B cell (primary cell): ENCODE results near the gene FUBP3. TPM values are rescaled to one million over a fixed set of nuclear protein-coding genes. Genes with fewer than 3 reads are reported as not detected.

Experiments
- ATAC-seq: fragments of 200-7000 bp; cut with Tn5 transposase; one replicate; pipeline ENCODE4 v1.10.0; 2021; ENCODE audit warnings: low read depth, mild to moderate bottlenecking, moderate number of reproducible peaks, moderate library complexity
- CTCF ChIA-PET: fragments of 350-600 bp; sonication (Branson Sonifier 250); formaldehyde crosslinking; loops from one replicate; lab custom pipeline; 2021; ENCODE audit warnings: antibody characterized with exemption, inconsistent platforms; lab: Charles Lee
- POLR2A ChIA-PET: fragments of 350-600 bp; sonication (Branson Sonifier 250); formaldehyde crosslinking; loops from one replicate; lab custom pipeline; 2021; ENCODE audit warnings: antibody characterized with exemption; lab: Charles Lee
- DNase-seq: peaks from one replicate; pipeline ENCODE4 v3.0.0; 2013
- H2AFZ ChIP-seq: 2 replicates; pipeline ENCODE4 v1.6.1; 2012; ENCODE audit warnings: mild to moderate bottlenecking, low read depth, low read length; ENCODE audit not compliant: insufficient read depth, poor library complexity, severe bottlenecking
- H3K27ac ChIP-seq, 2 donors: 1 replicate in 1 of 2; 2 replicates in 1 of 2; pipeline ENCODE4 v1.5.1; 2012 to 2013; ENCODE audit warnings: low read length in 2 of 2, mild to moderate bottlenecking in 2 of 2, moderate library complexity in 1 of 2
- H3K27me3 ChIP-seq, 4 experiments: fragments of 200-600 bp in 1 of 4; sonication (generic) in 1 of 4; replicated peaks in 1 of 4; 1 replicate in 2 of 4; 2 replicates in 2 of 4; pipeline versions ENCODE4 v1.6.1 to v1.7.0; 2013 to 2016; ENCODE audit warnings: low read length in 3 of 4, mild to moderate bottlenecking in 2 of 4, mixed read lengths in 1 of 4, moderate library complexity in 1 of 4; ENCODE audit not compliant: insufficient read depth in 4 of 4, control insufficient read depth in 3 of 4; ENCODE audit errors: control extremely low read depth in 1 of 4
- H3K36me3 ChIP-seq, 2 experiments: replicated peaks in 1 of 2; 1 replicate in 1 of 2; 2 replicates in 1 of 2; pipeline versions ENCODE4 v1.6.1 to v1.7.1; 2013; ENCODE audit warnings: low read length in 1 of 2; ENCODE audit not compliant: insufficient read depth in 2 of 2, control insufficient read depth in 1 of 2; ENCODE audit errors: control extremely low read depth in 1 of 2, extremely low read depth in 1 of 2
- H3K4me1 ChIP-seq, 2 donors: fragments of 200-600 bp in 1 of 2; sonication (generic) in 1 of 2; 1 replicate in 1 of 2; 2 replicates in 1 of 2; pipeline versions ENCODE4 v1.5.1 to v1.6.1; 2013 to 2017; ENCODE audit warnings: low read length in 2 of 2; ENCODE audit not compliant: control insufficient read depth in 2 of 2, insufficient read depth in 2 of 2
- H3K4me2 ChIP-seq: replicated peaks from 2 replicates; pipeline ENCODE3; 2012; ENCODE audit warnings: mild to moderate bottlenecking, low read depth, low read length; ENCODE audit not compliant: poor library complexity, severe bottlenecking
- H3K4me3 ChIP-seq, 5 experiments: fragments of 200-600 bp in 1 of 5; sonication (generic) in 1 of 5; 1 replicate in 3 of 5; 2 replicates in 2 of 5; pipeline versions ENCODE4 v1.5.1 to v1.7.0; 2011 to 2016; ENCODE audit warnings: low read length in 4 of 5, mild to moderate bottlenecking in 4 of 5, low read depth in 2 of 5, control low read depth in 1 of 5, moderate library complexity in 1 of 5; ENCODE audit not compliant: insufficient read depth in 1 of 5; ENCODE audit errors: control extremely low read depth in 1 of 5, extremely low read depth in 1 of 5
- H3K79me2 ChIP-seq: fragments of 200-600 bp; sonication (generic); one replicate; pipeline ENCODE4 v1.6.0; 2016; ENCODE audit warnings: low read length; ENCODE audit not compliant: control insufficient read depth, insufficient read depth
- H3K9ac ChIP-seq: fragments of 200-600 bp; sonication (generic); 2 replicates; pipeline ENCODE4 v1.6.1; 2017; ENCODE audit warnings: mild to moderate bottlenecking, low read length, moderate library complexity
- H3K9me3 ChIP-seq, 3 donors: one replicate each; pipeline versions ENCODE4 v1.6.1 to v1.7.1; 2013; ENCODE audit warnings: low read length in 2 of 3; ENCODE audit not compliant: control insufficient read depth in 2 of 3, insufficient read depth in 1 of 3; ENCODE audit errors: control extremely low read depth in 1 of 3
- H4K20me1 ChIP-seq: 2 replicates; pipeline ENCODE4 v1.6.0; 2012; ENCODE audit warnings: mild to moderate bottlenecking, low read length; ENCODE audit not compliant: insufficient read depth, control insufficient read depth, poor library complexity, severe bottlenecking
- H3K27ac Mint-ChIP-seq: one replicate; pipeline ENCODE4 v1.8.0; 2021; ENCODE audit warnings: mixed read lengths
- H3K27me3 Mint-ChIP-seq: one replicate; pipeline ENCODE4 v1.8.0; 2021; ENCODE audit warnings: mixed read lengths
- H3K4me1 Mint-ChIP-seq: one replicate; pipeline ENCODE4 v1.8.0; 2021; ENCODE audit warnings: mixed read lengths
- H3K4me3 Mint-ChIP-seq: one replicate; pipeline ENCODE4 v1.8.0; 2021; ENCODE audit warnings: mixed read lengths
- H3K9me3 Mint-ChIP-seq: one replicate; pipeline ENCODE4 v1.8.0; 2022; ENCODE audit warnings: mixed read lengths; ENCODE audit not compliant: insufficient read depth
- EZH2 ChIP-seq: IDR thresholded peaks from 2 replicates; pipeline ENCODE4 v1.6.1; 2012; ENCODE audit warnings: borderline replicate concordance, low read depth, mild to moderate bottlenecking, moderate library complexity, low read length; ENCODE audit not compliant: insufficient read depth, poor library complexity, severe bottlenecking
- WGBS: methylation state at CpG from one replicate; pipeline ENCODE4 v1.1.5; 2013; ENCODE audit warnings: missing lambda C conversion rate; ENCODE audit not compliant: insufficient coverage; 5-methylcytosine and 5-hydroxymethylcytosine counted together
- intact Hi-C: fragments of 100-400 bp; cut with micrococcal nuclease; formaldehyde crosslinking; loops from one replicate; pipeline ENCODE4 v1.10.0; 2022
- polyA plus RNA-seq: library from polyadenylated mRNA; depleted of rRNA; stranded (reverse); fragments of >200 nt; gene quantifications from 2 replicates; pipeline ENCODE4 v1.2.3, GENCODE V29; 2012
- total RNA-seq, 2 donors: library from RNA; stranded (reverse); fragments of 120-200 nt in 1 of 2; gene quantifications; 1 replicate in 1 of 2; 2 replicates in 1 of 2; pipeline versions ENCODE4 v1.2.3 to v1.2.4, GENCODE V29; 2013 to 2022
- TF ChIP-seq, protein P1 (sequence below): fragments of 200-600 bp; IDR thresholded peaks from one replicate; pipeline ENCODE4 v1.8.0; 2022; ENCODE audit warnings: antibody characterized with exemption, mild to moderate bottlenecking

FUBP3 gene
- total and polyA plus RNA-seq, 2 donors (not counting 1 experiment from before 2014, with no cell fraction given), result 45.7 to 79.4 TPM

DNA sequence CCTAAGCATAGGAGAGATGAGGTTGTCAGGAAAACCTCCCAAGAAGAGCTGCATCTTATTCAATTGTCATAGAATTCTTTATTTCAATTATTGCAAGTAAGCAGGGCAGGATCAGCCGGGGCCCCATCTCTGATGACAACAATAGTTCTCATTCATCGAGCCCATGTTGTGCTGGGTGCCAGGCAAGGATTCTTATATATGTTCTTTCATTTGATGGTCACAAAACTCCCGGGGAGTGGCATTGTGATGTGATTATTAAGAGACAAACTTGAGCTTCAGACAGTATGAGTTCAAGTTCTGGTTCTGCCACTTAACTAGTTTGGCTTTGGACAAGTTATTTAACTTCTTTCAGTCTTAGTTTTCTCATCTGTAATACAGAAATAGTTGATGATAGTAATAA is 8.5 kb downstream of the FUBP3 start:
- no peak overlapping the region for H3K4me2 ChIP-seq
- no peaks in the 10 kb centered on the region for H3K9me3 Mint-ChIP-seq
- ChIA-PET POLR2A (interaction anchor here (0.6 kb wide), 1 partner anchor 106 kb away, joined by 10 read pairs; the partner anchor contains the start of gene EXOSC2), CTCF (interaction anchor here (0.7 kb wide), 1 partner anchor 114 kb away, joined by 4 read pairs; no protein-coding TSS in a partner anchor)
- H2AFZ ChIP-seq, result no peak overlapping the region
- H3K27me3 ChIP-seq, result no peaks in the 10 kb centered on the region
- DNase-seq (no peak), ATAC-seq (no peak)
- intact Hi-C loops, result no loop called here
- peaks cover 76% of the 10 kb centered on the region for H4K20me1 ChIP-seq
- peaks cover 17% of the 10 kb centered on the region for H3K4me1 Mint-ChIP-seq
- no peak overlapping the region for H3K4me3 Mint-ChIP-seq
- no peak overlapping the region for H3K9ac ChIP-seq
- H3K27ac Mint-ChIP-seq, result no peak overlapping the region
- TF ChIP-seq, protein P1, sequence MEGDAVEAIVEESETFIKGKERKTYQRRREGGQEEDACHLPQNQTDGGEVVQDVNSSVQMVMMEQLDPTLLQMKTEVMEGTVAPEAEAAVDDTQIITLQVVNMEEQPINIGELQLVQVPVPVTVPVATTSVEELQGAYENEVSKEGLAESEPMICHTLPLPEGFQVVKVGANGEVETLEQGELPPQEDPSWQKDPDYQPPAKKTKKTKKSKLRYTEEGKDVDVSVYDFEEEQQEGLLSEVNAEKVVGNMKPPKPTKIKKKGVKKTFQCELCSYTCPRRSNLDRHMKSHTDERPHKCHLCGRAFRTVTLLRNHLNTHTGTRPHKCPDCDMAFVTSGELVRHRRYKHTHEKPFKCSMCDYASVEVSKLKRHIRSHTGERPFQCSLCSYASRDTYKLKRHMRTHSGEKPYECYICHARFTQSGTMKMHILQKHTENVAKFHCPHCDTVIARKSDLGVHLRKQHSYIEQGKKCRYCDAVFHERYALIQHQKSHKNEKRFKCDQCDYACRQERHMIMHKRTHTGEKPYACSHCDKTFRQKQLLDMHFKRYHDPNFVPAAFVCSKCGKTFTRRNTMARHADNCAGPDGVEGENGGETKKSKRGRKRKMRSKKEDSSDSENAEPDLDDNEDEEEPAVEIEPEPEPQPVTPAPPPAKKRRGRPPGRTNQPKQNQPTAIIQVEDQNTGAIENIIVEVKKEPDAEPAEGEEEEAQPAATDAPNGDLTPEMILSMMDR, result no peak
- no peak for TF ChIP-seq EZH2
- H3K4me1 ChIP-seq, result no peaks in the 10 kb centered on the region
- H3K4me3 ChIP-seq, result no peak overlapping the region
- no peak overlapping the region for H3K27ac ChIP-seq
- WGBS, result 90% methylated on average over 2 of the region's 3 CpGs
- H3K79me2 ChIP-seq, result peaks cover 63% of the 10 kb centered on the region
- no peaks in the 10 kb centered on the region for H3K27me3 Mint-ChIP-seq
- no peaks in the 10 kb centered on the region for H3K9me3 ChIP-seq
- peaks cover 3 to 10% of the 10 kb centered on the region in 2 experiments for H3K36me3 ChIP-seq

DNA sequence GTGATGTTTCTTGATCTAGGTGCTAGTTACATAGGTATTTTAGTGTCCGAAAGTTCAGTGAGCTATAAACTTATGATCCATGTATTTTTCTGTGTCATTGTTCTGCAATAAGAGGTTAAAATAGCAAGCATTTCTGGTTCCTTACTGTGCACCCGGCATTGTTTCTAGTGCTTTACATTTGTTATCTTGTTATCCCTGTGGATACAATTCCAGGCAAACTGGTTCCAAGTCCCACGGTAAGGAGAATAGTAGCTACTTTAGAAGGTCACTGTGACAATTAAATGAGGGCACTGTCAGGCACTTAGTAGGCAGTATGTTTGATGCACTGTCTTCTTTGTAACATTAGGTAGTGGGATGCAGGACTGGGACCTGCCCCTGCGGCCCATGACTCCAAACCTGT is 9.0 kb downstream of the FUBP3 start:
- CTCF ChIA-PET, result interaction anchor here (0.7 kb wide), 1 partner anchor 113 kb away, joined by 4 read pairs; no protein-coding TSS in a partner anchor
- Mint-ChIP-seq H3K9me3 (no peaks in the 10 kb centered on the region), H3K27ac (no peak overlapping the region), H3K4me3 (no peak overlapping the region), H3K4me1 (peaks cover 13% of the 10 kb centered on the region), H3K27me3 (no peaks in the 10 kb centered on the region)
- H3K79me2 ChIP-seq, result peaks cover 62% of the 10 kb centered on the region
- WGBS, result 97% methylated on average over 4 of the region's 4 CpGs
- no peaks in the 10 kb centered on the region for H3K27me3 ChIP-seq
- H3K4me2 ChIP-seq, result no peak overlapping the region
- no peaks in the 10 kb centered on the region for H3K4me1 ChIP-seq
- H2AFZ ChIP-seq, result no peak overlapping the region
- ATAC-seq (no peak), DNase-seq (no peak)
- H3K9me3 ChIP-seq, result no peaks in the 10 kb centered on the region
- TF ChIP-seq, protein P1, result no peak
- TF ChIP-seq EZH2, result no peak
- H4K20me1 ChIP-seq, result peaks cover 75% of the 10 kb centered on the region
- H3K27ac ChIP-seq, result peak overlapping the region in 1 of 2 donors; percentile 3
- H3K4me3 ChIP-seq, result no peak overlapping the region
- intact Hi-C loops, result no loop called here
- no peak overlapping the region for H3K9ac ChIP-seq
- peaks cover 3 to 10% of the 10 kb centered on the region in 2 experiments for H3K36me3 ChIP-seq
- POLR2A ChIA-PET, result no interaction called here
